HEK293 (cell line): ENCODE results near the gene MTHFSD.

ENCODE experiments used
- CTCF ChIP-seq: fragments of 450-650 bp; formaldehyde crosslinking; IDR thresholded peaks from 2 replicates; pipeline ENCODE4 v1.5.1; 2016; ENCODE audit warnings: missing biosample characterization, missing genetic modification characterization
- KLF16 ChIP-seq: fragments of 450-650 bp; formaldehyde crosslinking; IDR thresholded peaks from 2 replicates; pipeline ENCODE4 v1.5.1; 2017; ENCODE audit warnings: missing biosample characterization, missing genetic modification characterization

- TF ChIP-seq KLF16 (no peak), CTCF (tag by site-specific recombination) (no peak)
Observed at GRCh38 chr16:86594721-86595120, 39.7 kb upstream of the MTHFSD start.
